ENCODE results near the gene CNNM2. TPM values are rescaled to one million over a fixed set of nuclear protein-coding genes. Genes with fewer than 3 reads are reported as not detected.
"Not testable (repeated sequence)": the region's sequence is repeated elsewhere in the genome, so short reads cannot be mapped to it uniquely, and the experiment has no call there.

The CNNM2 gene
- total RNA-seq, 1 donor from 2014 or later: 3.9 TPM

DNA sequence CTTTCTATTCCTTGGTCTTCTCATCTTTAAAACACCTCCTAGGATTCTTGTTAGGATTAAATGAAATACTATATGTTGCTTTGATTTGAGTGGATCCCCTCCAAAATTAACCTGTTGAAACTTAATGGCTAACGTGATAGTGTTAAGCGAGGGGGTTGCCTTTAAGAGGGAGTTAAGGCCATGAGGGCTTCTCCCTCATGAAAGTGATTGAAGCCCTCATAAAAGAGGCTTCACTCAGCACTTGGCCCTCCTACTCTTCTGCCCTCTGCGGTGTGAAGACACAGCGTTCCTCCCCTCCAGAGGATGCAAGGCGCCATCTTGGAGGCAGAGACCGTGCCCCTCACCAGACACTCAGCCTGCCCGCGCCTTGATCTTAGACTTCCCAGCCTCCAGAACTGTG, 46.6 kb downstream of the CNNM2 start:
- H3K36me3 ChIP-seq (ENCODE audit: control insufficient read depth, insufficient read depth, low read length): no peaks in the 10 kb centered on the region
- H3K27me3 ChIP-seq (ENCODE audit: control insufficient read depth, insufficient read depth, low read length): no peaks in the 10 kb centered on the region
- FAIRE-seq (no peak), DNase-seq (ENCODE audit: low read depth) (no peak)
- no peak overlapping the region for H3K4me3 ChIP-seq (ENCODE audit: low read depth, low read length)
- TF ChIP-seq, protein P1, sequence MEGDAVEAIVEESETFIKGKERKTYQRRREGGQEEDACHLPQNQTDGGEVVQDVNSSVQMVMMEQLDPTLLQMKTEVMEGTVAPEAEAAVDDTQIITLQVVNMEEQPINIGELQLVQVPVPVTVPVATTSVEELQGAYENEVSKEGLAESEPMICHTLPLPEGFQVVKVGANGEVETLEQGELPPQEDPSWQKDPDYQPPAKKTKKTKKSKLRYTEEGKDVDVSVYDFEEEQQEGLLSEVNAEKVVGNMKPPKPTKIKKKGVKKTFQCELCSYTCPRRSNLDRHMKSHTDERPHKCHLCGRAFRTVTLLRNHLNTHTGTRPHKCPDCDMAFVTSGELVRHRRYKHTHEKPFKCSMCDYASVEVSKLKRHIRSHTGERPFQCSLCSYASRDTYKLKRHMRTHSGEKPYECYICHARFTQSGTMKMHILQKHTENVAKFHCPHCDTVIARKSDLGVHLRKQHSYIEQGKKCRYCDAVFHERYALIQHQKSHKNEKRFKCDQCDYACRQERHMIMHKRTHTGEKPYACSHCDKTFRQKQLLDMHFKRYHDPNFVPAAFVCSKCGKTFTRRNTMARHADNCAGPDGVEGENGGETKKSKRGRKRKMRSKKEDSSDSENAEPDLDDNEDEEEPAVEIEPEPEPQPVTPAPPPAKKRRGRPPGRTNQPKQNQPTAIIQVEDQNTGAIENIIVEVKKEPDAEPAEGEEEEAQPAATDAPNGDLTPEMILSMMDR (IDR thresholded peaks at IDR 0.05; ENCODE audit: insufficient read depth, low read length, severe bottlenecking): no peak

DNA sequence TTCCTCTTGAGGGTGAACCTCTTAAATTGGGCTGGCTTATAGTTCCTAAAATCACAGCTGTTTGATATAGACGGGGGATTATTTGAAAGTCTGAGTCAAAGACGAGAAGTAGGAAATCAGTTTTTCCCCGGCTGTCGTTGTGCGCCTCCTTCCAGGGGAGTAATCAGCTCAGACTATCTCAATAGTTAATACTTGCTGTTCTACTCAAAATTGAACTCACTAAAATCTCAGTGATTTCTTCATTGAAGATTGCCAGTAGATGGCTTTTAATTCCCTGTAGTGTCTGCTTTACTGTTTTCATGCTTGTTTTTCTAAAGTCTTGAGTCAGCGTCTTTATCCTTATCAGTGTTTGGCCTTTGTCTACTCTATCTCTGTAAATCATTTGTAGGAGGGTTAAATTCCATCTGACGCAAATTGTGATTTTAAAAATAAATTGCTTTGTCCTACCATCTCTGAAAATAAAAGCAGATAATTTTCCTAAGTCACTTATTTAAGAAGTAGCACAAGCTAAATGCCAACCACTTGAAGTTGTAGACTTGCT, 47.3 kb downstream of the CNNM2 start:
- no peak overlapping the region for H3K4me3 ChIP-seq (ENCODE audit: low read depth, low read length)
- no peaks in the 10 kb centered on the region for H3K36me3 ChIP-seq (ENCODE audit: control insufficient read depth, insufficient read depth, low read length)
- FAIRE-seq (no peak), DNase-seq (ENCODE audit: low read depth) (no peak)
- TF ChIP-seq, protein P1 (IDR thresholded peaks at IDR 0.05; ENCODE audit: insufficient read depth, low read length, severe bottlenecking): no peak
- H3K27me3 ChIP-seq (ENCODE audit: control insufficient read depth, insufficient read depth, low read length): no peaks in the 10 kb centered on the region

DNA sequence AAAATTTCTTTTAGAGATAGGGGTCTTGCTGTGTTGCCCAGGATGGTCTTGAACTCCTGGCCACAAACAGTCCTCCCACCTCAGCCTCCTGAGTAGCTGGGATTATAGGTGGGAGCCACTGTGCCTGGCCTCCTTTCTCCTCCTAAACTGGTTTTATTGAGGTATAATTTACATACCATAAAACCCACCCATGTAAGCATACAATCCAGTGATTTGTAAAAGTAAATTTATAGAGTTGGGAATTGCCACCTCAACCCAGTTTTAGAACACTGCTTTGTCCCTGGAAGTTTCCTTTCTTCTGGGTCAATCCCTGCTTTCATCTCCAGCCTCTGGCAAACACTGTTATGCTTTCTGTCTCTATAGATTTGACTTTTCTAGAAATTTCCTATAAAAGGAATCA, 49.0 kb downstream of the CNNM2 start:
- H3K4me3 ChIP-seq (ENCODE audit: low read depth, low read length): no peak overlapping the region
- H3K27me3 ChIP-seq (ENCODE audit: control insufficient read depth, insufficient read depth, low read length): no peaks in the 10 kb centered on the region
- TF ChIP-seq, protein P1 (IDR thresholded peaks at IDR 0.05; ENCODE audit: insufficient read depth, low read length, severe bottlenecking): no peak
- no peaks in the 10 kb centered on the region for H3K36me3 ChIP-seq (ENCODE audit: control insufficient read depth, insufficient read depth, low read length)
- DNase-seq (ENCODE audit: low read depth) (no peak), FAIRE-seq (no peak)

DNA sequence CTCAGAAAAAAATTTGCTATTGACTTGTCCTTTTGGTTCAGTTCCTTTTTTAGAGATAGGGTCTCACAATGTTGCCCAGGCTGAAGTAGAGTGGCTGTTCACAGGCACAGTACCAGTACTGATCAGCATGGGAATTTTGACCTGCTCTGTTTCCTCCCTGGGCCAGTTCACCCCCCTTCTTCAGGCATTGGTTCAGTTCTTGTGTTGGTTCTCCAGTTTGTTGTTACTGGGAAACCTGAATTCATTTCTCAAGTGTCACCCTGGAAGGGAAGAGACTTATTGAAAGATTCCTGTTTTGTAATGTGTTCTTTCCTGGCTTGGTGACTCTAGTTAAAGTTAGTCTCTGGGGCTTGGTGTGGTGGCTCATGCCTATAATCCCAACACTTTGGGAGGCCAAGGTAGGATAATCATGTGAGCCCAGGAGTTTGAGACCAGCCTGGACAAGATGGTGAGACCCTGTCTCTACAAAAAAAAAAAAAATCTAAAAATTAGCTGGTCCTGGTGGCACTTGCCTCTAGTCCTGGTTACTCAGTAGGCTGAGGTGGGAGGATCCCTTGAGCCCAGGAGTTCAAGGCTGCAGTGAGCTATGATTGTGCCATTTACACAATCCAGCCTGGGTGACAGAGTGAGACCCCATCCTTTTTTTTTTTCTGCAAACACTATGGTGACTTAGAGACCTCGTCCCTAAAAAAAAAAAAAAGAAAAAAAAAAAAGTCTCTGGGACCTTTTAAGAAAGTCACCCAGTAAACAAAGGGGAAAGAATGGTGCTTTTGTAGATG, 52.7 kb downstream of the CNNM2 start:
- TF ChIP-seq, protein P1 (IDR thresholded peaks at IDR 0.05; ENCODE audit: insufficient read depth, low read length, severe bottlenecking): no peak
- Histone ChIP-seq H3K4me3 (ENCODE audit: low read depth, low read length) (no peak overlapping the region), H3K27me3 (ENCODE audit: control insufficient read depth, insufficient read depth, low read length) (no peaks in the 10 kb centered on the region), H3K36me3 (ENCODE audit: control insufficient read depth, insufficient read depth, low read length) (no peaks in the 10 kb centered on the region)
- DNase-seq (ENCODE audit: low read depth): no peak
- no peak for FAIRE-seq

DNA sequence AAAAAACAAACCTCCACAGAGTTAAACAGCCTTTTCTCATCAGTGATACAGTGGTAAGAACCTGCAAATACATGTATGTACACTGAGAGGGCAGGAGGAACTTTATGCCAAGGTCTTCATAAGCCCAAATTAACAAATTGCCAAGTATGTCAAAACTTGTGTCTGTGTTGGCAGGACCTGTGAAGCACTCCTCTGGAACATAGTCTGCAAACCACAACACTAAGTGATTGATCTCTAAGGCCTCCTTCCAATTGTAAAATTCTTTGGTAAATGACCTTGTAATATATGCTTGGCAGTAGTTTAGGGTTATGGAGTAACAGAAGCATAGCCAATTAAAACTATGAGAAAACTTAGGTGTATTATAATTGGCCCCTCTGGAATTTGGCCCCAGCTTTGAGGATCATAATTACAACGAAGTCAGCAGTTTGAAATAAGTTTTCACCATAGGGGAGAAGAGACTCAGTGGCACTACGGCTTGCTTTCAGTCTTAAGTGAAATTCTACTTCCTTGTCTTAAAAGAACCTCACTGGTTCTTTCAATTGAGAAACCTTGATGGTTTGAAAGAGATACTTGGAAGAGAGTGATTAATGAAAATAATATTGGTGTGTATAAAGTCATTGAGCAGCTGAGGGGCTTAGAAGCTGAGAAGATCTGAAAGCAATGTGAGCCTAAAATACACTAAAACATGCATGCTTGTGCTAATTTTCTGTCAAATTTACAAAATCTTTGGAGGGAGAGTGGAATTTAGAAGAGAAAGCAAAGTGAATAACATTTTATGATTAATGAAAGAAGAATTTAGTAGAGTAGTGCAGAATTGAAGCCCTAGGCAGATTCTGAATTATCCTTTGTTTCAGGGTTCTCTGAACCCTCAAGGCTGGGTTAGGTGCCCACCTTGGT, 57.6 kb downstream of the CNNM2 start:
- FAIRE-seq: no peak
- no peaks in the 10 kb centered on the region for H3K27me3 ChIP-seq (ENCODE audit: control insufficient read depth, insufficient read depth, low read length)
- TF ChIP-seq, protein P1 (IDR thresholded peaks at IDR 0.05; ENCODE audit: insufficient read depth, low read length, severe bottlenecking): no peak
- no peak for DNase-seq (ENCODE audit: low read depth)
- H3K4me3 ChIP-seq (ENCODE audit: low read depth, low read length): no peak overlapping the region
- no peaks in the 10 kb centered on the region for H3K36me3 ChIP-seq (ENCODE audit: control insufficient read depth, insufficient read depth, low read length)

DNA sequence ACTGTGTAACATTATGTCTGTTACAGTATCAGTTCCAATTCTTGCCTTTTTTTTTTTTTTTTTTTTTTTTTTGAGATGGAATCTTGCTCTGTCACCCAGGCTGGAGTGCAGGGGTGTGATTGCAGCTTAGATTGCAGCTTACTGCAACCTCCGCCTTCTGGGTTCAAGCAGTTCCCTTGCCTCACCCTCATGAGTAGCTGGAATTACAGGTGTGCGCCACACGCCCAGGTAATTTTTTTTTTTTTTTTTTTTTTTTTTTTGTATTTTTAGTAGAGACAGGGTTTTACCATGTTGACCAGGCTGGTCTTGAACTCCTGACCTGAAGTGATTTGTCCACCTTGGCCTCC, 58.3 kb downstream of the CNNM2 start:
- not testable (repeated sequence) for DNase-seq (ENCODE audit: low read depth); H3K36me3 ChIP-seq (ENCODE audit: control insufficient read depth, insufficient read depth, low read length); FAIRE-seq

More for the DNA sequence above, 58.3 kb downstream of the CNNM2 start:
- H3K4me3 ChIP-seq (ENCODE audit: low read depth, low read length); H3K27me3 ChIP-seq (ENCODE audit: control insufficient read depth, insufficient read depth, low read length): not testable (repeated sequence)
